ENCODE results near the gene MRPL21.

Gene MRPL21

DNA sequence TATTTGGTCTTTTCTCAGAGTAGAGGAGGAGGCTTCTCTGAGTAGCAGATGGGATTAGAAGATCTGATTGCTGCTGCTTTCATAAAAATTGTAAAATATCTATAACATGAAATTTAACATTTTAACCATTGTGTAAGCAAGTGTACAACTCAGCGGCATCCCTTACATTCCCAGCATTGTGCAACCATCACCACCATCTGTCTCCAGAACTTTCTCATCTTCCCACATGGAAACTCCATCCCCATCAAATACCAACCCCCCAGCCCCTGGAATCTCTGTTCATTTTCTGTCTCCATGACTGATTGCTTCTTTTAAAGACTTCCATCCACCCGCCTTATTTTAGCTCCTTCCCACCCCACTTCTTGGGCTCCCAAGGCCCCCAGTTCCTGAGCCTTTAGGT lies 44.9 kb upstream of the MRPL21 start:
- Histone ChIP-seq H3K18ac (ENCODE audit: low read length) (no peak overlapping the region), H4K12ac (ENCODE audit: low read depth, low read length) (no peak overlapping the region), H4K8ac (ENCODE audit: low read depth, low read length) (no peak overlapping the region), H3K14ac (ENCODE audit: low read length) (no peak overlapping the region), H2BK12ac (ENCODE audit: low read length) (no peak overlapping the region), H2BK5ac (ENCODE audit: low read depth, low read length, poor library complexity) (no peak overlapping the region), H3K9ac (ENCODE audit: low read length) (no peak overlapping the region), H3K79me1 (ENCODE audit: low read length) (no peaks in the 10 kb centered on the region), H3K27me3 (ENCODE audit: insufficient read depth, low read length) (no peaks in the 10 kb centered on the region), H3K4me3 (ENCODE audit: low read depth, low read length) (no peak overlapping the region), H3K4me1 (ENCODE audit: control insufficient read depth in 1 of 2, insufficient read depth in 2 of 2, low read length in 2 of 2) (no peaks in the 10 kb centered on the region), H2BK120ac (ENCODE audit: insufficient read depth, low read length, poor library complexity) (no peak overlapping the region), H4K91ac (ENCODE audit: low read depth, low read length) (no peak overlapping the region), H3K4me2 (ENCODE audit: low read length) (no peak overlapping the region), H2AFZ (ENCODE audit: insufficient read depth, low read length, poor library complexity) (no peak overlapping the region), H3K4ac (ENCODE audit: low read depth, low read length) (no peak overlapping the region), H3K79me2 (ENCODE audit: control insufficient read depth, insufficient read depth, low read length, poor library complexity) (no peaks in the 10 kb centered on the region), H3K27ac (ENCODE audit: low read depth, low read length) (no peak overlapping the region), H2AK5ac (ENCODE audit: low read length) (no peak overlapping the region), H3K36me3 (ENCODE audit: control insufficient read depth in 1 of 2, insufficient read depth in 2 of 2, low read length in 2 of 2) (no peaks in the 10 kb centered on the region), H3K9me3 (ENCODE audit: insufficient read depth, low read depth, low read length) (no peaks in the 10 kb centered on the region), H3K23ac (ENCODE audit: low read length) (no peak overlapping the region)
- no CpG with 5 or more reads among the region's 2 CpGs for WGBS (ENCODE audit: extremely low coverage, insufficient coverage, insufficient read length)
- peak; percentile 66 to 85 for DNase-seq

DNA sequence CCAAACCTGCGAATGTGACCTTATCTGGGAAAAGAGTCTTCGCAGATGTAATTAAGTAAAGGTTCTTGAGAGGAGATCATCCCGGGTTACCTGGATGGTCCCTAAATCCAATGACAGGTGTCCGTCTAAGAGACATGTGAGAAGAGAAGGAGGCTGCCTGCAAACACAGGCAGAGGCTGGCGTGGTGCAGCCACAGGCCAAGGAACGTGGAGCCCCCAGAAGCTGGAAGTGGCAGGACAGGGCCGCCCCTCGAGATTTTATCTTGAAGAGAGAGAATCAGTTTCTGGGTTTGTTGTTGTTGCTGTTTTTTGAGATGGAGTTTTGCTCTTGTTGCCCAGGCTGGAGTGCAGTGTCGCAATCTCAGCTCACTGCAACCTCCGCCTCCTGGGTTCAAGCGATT lies 43.5 kb upstream of the MRPL21 start:
- Histone ChIP-seq H3K14ac (ENCODE audit: low read length) (no peak overlapping the region), H3K4ac (ENCODE audit: low read depth, low read length) (no peak overlapping the region), H2AFZ (ENCODE audit: insufficient read depth, low read length, poor library complexity) (no peak overlapping the region), H3K9me3 (ENCODE audit: insufficient read depth, low read depth, low read length) (no peaks in the 10 kb centered on the region), H3K4me3 (ENCODE audit: low read depth, low read length) (no peak overlapping the region), H3K36me3 (ENCODE audit: control insufficient read depth in 1 of 2, insufficient read depth in 2 of 2, low read length in 2 of 2) (no peaks in the 10 kb centered on the region), H4K12ac (ENCODE audit: low read depth, low read length) (no peak overlapping the region), H3K79me2 (ENCODE audit: control insufficient read depth, insufficient read depth, low read length, poor library complexity) (no peaks in the 10 kb centered on the region), H2BK5ac (ENCODE audit: low read depth, low read length, poor library complexity) (no peak overlapping the region), H2BK12ac (ENCODE audit: low read length) (no peak overlapping the region), H3K18ac (ENCODE audit: low read length) (no peak overlapping the region), H3K4me1 (ENCODE audit: control insufficient read depth in 1 of 2, insufficient read depth in 2 of 2, low read length in 2 of 2) (no peaks in the 10 kb centered on the region), H2AK5ac (ENCODE audit: low read length) (no peak overlapping the region), H3K4me2 (ENCODE audit: low read length) (no peak overlapping the region), H3K27me3 (ENCODE audit: insufficient read depth, low read length) (no peaks in the 10 kb centered on the region), H3K27ac (ENCODE audit: low read depth, low read length) (no peak overlapping the region), H4K91ac (ENCODE audit: low read depth, low read length) (no peak overlapping the region), H3K9ac (ENCODE audit: low read length) (no peak overlapping the region), H4K8ac (ENCODE audit: low read depth, low read length) (no peak overlapping the region), H3K23ac (ENCODE audit: low read length) (no peak overlapping the region), H3K79me1 (ENCODE audit: low read length) (no peaks in the 10 kb centered on the region), H2BK120ac (ENCODE audit: insufficient read depth, low read length, poor library complexity) (no peak overlapping the region)
- no peak for DNase-seq
- WGBS (ENCODE audit: extremely low coverage, insufficient coverage, insufficient read length), result no CpG with 5 or more reads among the region's 11 CpGs

DNA sequence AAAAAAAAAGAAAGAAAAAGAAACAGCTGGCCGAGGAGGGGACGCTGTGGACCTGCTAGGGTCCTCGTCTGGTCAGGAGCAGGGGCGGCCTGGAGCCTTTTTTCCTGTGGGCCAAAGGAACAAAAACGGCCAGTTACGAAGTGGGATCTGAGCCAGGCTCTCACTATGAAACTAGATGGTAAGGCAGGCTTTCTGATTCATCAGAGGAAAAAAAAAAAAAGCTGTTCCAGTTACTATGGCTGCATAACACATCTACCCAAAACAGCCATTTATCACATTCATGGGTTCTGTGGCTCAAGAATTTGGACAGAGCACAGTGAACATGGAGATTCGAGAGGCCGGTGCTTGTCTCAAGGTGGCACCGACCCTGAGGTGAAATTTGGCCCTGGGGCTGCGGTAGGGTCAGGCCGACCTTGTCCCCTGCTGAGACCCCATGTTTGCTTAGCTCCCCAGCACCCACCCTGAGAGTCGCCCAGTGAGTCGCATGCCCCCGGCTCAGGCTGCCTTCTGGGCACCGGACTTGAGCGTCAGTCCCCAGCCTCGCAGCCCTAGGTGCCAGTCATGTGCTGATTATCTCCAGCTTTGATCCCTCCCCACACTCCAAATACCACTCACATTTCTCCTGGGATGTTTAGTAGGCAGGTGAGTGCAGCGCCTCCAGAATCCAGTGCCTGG lies 42.9 kb upstream of the MRPL21 start:
- Histone ChIP-seq H3K4me3 (ENCODE audit: low read depth, low read length) (no peak overlapping the region), H4K91ac (ENCODE audit: low read depth, low read length) (no peak overlapping the region), H3K14ac (ENCODE audit: low read length) (no peak overlapping the region), H4K8ac (ENCODE audit: low read depth, low read length) (no peak overlapping the region), H2BK5ac (ENCODE audit: low read depth, low read length, poor library complexity) (no peak overlapping the region), H3K4me1 (ENCODE audit: control insufficient read depth in 1 of 2, insufficient read depth in 2 of 2, low read length in 2 of 2) (no peaks in the 10 kb centered on the region), H3K9ac (ENCODE audit: low read length) (no peak overlapping the region), H2AK5ac (ENCODE audit: low read length) (no peak overlapping the region), H2AFZ (ENCODE audit: insufficient read depth, low read length, poor library complexity) (no peak overlapping the region), H4K12ac (ENCODE audit: low read depth, low read length) (no peak overlapping the region), H3K36me3 (ENCODE audit: control insufficient read depth in 1 of 2, insufficient read depth in 2 of 2, low read length in 2 of 2) (no peaks in the 10 kb centered on the region), H2BK12ac (ENCODE audit: low read length) (no peak overlapping the region), H3K27me3 (ENCODE audit: insufficient read depth, low read length) (no peaks in the 10 kb centered on the region), H3K4ac (ENCODE audit: low read depth, low read length) (no peak overlapping the region), H3K79me1 (ENCODE audit: low read length) (no peaks in the 10 kb centered on the region), H3K9me3 (ENCODE audit: insufficient read depth, low read depth, low read length) (no peaks in the 10 kb centered on the region), H3K18ac (ENCODE audit: low read length) (no peak overlapping the region), H3K23ac (ENCODE audit: low read length) (no peak overlapping the region), H3K27ac (ENCODE audit: low read depth, low read length) (no peak overlapping the region), H3K79me2 (ENCODE audit: control insufficient read depth, insufficient read depth, low read length, poor library complexity) (no peaks in the 10 kb centered on the region), H2BK120ac (ENCODE audit: insufficient read depth, low read length, poor library complexity) (no peak overlapping the region), H3K4me2 (ENCODE audit: low read length) (no peak overlapping the region)
- WGBS (ENCODE audit: extremely low coverage, insufficient coverage, insufficient read length), result no CpG with 5 or more reads among the region's 18 CpGs
- peak; percentile 35 to 79 for DNase-seq

DNA sequence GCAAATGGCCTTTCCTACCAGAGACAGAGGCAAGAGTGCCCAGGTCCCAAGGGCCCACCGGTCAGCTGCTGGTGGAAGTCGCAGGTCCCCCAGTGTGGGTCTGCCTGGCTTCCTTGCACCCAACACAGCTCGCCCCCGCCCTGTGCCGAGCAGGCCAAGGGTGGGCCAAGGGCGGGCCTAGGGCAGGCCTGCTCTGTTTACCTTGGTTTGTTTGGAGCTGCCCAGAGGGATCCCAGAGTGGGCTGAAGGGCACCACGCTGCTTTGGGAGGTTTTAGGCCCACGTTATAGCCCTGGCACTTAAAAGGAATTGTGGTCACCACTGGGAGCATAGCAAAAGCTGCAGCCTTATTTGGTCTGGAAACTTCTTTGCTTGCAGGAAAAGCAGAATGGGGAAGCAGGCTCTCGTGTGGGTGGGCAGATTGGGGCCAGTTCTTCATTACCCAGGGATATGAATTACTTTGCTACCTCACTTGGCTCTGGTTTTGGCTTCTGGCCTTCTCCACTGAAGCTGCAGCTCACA lies 39.2 kb upstream of the MRPL21 start:
- Histone ChIP-seq H2BK120ac (ENCODE audit: insufficient read depth, low read length, poor library complexity) (no peak overlapping the region), H2AFZ (ENCODE audit: insufficient read depth, low read length, poor library complexity) (no peak overlapping the region), H3K27me3 (ENCODE audit: insufficient read depth, low read length) (no peaks in the 10 kb centered on the region), H3K79me2 (ENCODE audit: control insufficient read depth, insufficient read depth, low read length, poor library complexity) (no peaks in the 10 kb centered on the region), H3K4me1 (ENCODE audit: control insufficient read depth in 1 of 2, insufficient read depth in 2 of 2, low read length in 2 of 2) (no peaks in the 10 kb centered on the region), H3K14ac (ENCODE audit: low read length) (no peak overlapping the region), H4K12ac (ENCODE audit: low read depth, low read length) (no peak overlapping the region), H3K36me3 (ENCODE audit: control insufficient read depth in 1 of 2, insufficient read depth in 2 of 2, low read length in 2 of 2) (peaks cover 26 to 27% of the 10 kb centered on the region in 2 experiments), H4K8ac (ENCODE audit: low read depth, low read length) (no peak overlapping the region), H3K4me3 (ENCODE audit: low read depth, low read length) (no peak overlapping the region), H3K4me2 (ENCODE audit: low read length) (no peak overlapping the region), H3K9me3 (ENCODE audit: insufficient read depth, low read depth, low read length) (peaks cover 2% of the 10 kb centered on the region), H3K9ac (ENCODE audit: low read length) (no peak overlapping the region), H2BK5ac (ENCODE audit: low read depth, low read length, poor library complexity) (no peak overlapping the region), H3K18ac (ENCODE audit: low read length) (no peak overlapping the region), H3K4ac (ENCODE audit: low read depth, low read length) (no peak overlapping the region), H4K91ac (ENCODE audit: low read depth, low read length) (no peak overlapping the region), H3K27ac (ENCODE audit: low read depth, low read length) (no peak overlapping the region), H2AK5ac (ENCODE audit: low read length) (no peak overlapping the region), H3K23ac (ENCODE audit: low read length) (no peak overlapping the region), H3K79me1 (ENCODE audit: low read length) (no peaks in the 10 kb centered on the region), H2BK12ac (ENCODE audit: low read length) (no peak overlapping the region)
- DNase-seq, result no peak
- WGBS (ENCODE audit: extremely low coverage, insufficient coverage, insufficient read length), result no CpG with 5 or more reads among the region's 9 CpGs

Data from trophoblast cell (in vitro differentiated cells and primary cell).